ENCODE measurements around the gene VENTX.
A peak's percentile ranks its signal among the peaks of the same experiment; 100 is the strongest.

VENTX gene

GRCh38 chr10:133243593-133243992, 5.9 kb downstream of the VENTX start:
- TF ChIP-seq, protein P1, sequence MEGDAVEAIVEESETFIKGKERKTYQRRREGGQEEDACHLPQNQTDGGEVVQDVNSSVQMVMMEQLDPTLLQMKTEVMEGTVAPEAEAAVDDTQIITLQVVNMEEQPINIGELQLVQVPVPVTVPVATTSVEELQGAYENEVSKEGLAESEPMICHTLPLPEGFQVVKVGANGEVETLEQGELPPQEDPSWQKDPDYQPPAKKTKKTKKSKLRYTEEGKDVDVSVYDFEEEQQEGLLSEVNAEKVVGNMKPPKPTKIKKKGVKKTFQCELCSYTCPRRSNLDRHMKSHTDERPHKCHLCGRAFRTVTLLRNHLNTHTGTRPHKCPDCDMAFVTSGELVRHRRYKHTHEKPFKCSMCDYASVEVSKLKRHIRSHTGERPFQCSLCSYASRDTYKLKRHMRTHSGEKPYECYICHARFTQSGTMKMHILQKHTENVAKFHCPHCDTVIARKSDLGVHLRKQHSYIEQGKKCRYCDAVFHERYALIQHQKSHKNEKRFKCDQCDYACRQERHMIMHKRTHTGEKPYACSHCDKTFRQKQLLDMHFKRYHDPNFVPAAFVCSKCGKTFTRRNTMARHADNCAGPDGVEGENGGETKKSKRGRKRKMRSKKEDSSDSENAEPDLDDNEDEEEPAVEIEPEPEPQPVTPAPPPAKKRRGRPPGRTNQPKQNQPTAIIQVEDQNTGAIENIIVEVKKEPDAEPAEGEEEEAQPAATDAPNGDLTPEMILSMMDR (IDR thresholded peaks at IDR 0.05; ENCODE audit: low read length, missing control alignments) = no peak
- no peak overlapping the region for H3K4me3 ChIP-seq (replicated peaks; ENCODE audit: low read depth, low read length)
- no peak for DNase-seq (ENCODE audit: low read depth)

- TF ChIP-seq, protein P1 (IDR thresholded peaks at IDR 0.05; ENCODE audit: low read length, missing control alignments) = no peak
- no peak overlapping the region for H3K4me3 ChIP-seq (replicated peaks; ENCODE audit: low read depth, low read length)
- DNase-seq (ENCODE audit: low read depth) = no peak
Measured at GRCh38 chr10:133245439-133246235, 8.0 kb downstream of the VENTX start.

- no peak overlapping the region for H3K4me3 ChIP-seq (replicated peaks; ENCODE audit: low read depth, low read length)
- DNase-seq (ENCODE audit: low read depth) = no peak
- TF ChIP-seq, protein P1 (IDR thresholded peaks at IDR 0.05; ENCODE audit: low read length, missing control alignments) = no peak
Measured at GRCh38 chr10:133246236-133246626, 8.6 kb downstream of the VENTX start.

- TF ChIP-seq, protein P1 (IDR thresholded peaks at IDR 0.05; ENCODE audit: low read length, missing control alignments) = no peak
- no peak overlapping the region for H3K4me3 ChIP-seq (replicated peaks; ENCODE audit: low read depth, low read length)
- DNase-seq (ENCODE audit: low read depth) = peak; percentile 39
Measured at GRCh38 chr10:133247681-133248333, 10.2 kb downstream of the VENTX start.

DNA sequence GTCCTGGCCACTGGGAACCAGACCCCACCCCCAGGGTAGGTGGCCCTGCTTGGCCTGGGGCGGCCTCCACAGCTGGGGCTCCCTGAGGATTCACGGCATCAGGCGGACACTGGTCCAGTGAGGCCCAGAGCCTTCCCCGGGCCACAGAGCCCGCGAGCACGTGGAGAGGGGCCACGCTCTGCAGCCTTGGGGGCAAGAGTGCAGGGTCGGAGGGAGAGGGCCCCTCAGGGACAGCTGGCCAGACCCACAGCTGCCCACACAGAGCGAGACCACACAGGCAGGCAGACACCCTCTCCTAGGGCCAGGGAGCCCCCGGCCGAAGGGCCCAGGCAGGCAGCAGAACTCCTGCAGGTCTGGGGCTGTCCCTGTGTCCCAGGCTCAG, 10.7 kb downstream of the VENTX start:
- H3K4me3 ChIP-seq (replicated peaks; ENCODE audit: low read depth, low read length) = no peak overlapping the region
- DNase-seq (ENCODE audit: low read depth) = no peak
- TF ChIP-seq, protein P1 (IDR thresholded peaks at IDR 0.05; ENCODE audit: low read length, missing control alignments) = no peak

DNA sequence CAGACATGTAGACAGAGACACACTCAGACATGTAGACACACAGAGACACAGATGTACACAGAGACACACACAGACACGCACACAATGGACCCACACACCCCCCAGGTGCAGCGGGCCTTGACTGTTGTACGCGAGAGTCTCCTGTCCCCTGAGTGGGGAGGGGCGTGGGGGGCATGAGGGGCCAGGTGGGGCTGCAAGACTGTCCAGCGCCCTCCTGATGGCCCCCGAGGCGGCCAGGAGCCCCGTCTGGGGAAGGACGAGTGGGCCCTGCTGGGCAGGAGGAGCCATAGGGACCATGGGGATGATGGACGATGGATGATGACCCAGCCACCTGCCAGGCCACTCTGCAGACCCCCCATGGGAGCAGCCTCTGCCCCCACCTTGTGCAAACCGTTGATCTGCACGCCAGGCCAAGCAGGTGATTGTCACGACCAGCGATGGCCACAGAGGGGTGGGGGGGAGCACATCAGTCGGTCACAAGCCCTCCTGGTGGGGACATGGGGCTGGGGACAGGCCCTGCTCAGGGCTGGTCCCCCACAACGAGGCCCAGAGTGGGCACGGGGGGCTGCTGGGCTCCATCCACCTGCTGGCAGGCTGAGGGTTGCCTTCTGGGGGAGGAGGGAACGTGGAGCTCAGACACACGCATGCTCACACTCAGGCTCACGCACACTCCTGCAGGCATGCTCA, 11.6 kb downstream of the VENTX start:
- no peak for DNase-seq (ENCODE audit: low read depth)
- TF ChIP-seq, protein P1 (IDR thresholded peaks at IDR 0.05; ENCODE audit: low read length, missing control alignments) = no peak
- H3K4me3 ChIP-seq (replicated peaks; ENCODE audit: low read depth, low read length) = no peak overlapping the region
